ENCODE measurements around the gene OCIAD1. TPM values are rescaled to one million over a fixed set of nuclear protein-coding genes. Genes with fewer than 3 reads are reported as not detected.

Gene OCIAD1
- total RNA-seq, 1 experiment from 2014 or later: 163 TPM

DNA sequence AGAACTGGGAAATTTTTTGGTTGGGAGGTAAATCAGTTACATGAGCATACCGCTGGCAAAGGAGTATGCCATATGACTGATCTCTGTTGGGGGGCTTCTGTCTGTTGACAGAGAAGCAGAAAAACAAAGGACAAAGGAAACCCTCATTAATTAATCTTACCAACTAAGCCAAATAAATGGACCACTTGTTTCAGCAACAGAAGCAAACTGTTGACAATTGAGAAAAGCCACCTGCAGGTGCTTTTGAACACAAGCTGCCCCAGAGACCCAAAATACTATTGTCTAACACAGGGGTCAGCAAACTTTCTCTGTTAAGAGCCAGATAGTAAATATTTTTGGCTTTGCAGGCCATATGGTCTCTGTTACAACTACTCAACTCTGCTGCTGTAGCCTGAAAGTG is 43.8 kb upstream of the OCIAD1 start (continued):
- no peak for TF ChIP-seq EZH2 (IDR thresholded peaks at IDR 0.05)
- no peak for TF ChIP-seq TCF7L2 (IDR thresholded peaks at IDR 0.05; ENCODE audit: borderline replicate concordance, extremely low read depth, insufficient read depth, insufficient read length)
- no peak for TF ChIP-seq RAD21 (IDR thresholded peaks at IDR 0.05; ENCODE audit: low read depth)

DNA sequence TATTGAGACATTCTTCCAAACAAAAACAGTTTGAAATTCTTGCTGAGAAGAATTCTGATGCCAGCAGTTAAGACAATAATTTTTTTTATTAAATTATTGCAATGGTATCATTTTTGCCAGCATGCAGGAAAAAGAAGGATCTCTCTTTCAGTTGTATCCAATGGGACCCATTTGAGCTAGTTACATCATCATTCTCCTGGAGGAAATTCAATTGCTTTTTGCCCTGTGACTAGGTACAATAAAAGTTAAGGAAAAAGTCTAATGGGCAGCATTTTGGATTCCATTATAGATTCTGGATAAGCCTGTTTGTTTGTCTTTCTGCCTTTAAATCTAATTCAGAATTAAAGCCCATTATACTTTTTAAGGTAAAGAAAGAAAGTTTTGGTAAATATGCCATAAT is 40.3 kb upstream of the OCIAD1 start:
- ChIA-PET RAD21 (ENCODE audit: low non-redundant PET in 1 of 2, low total read pairs in 2 of 2, uncharacterized antibody in 2 of 2, unreplicated experiment in 2 of 2) (no interaction called here), CTCF (interaction anchor here (0.9 kb wide), 1 partner anchor 12 kb away, joined by 3 read pairs; no protein-coding TSS in a partner anchor), POLR2A (no interaction called here)
- DNase-seq (ENCODE audit: low read depth, low spot score) (no peak), ATAC-seq (no peak)
- H4K20me1 ChIP-seq (ENCODE audit: insufficient read depth): no peaks in the 10 kb centered on the region
- TF ChIP-seq CBX3 (IDR thresholded peaks at IDR 0.05; ENCODE audit: low read depth): no peak
- no peak for TF ChIP-seq EZH2phosphoT487 (IDR thresholded peaks at IDR 0.05; ENCODE audit: borderline replicate concordance)
- TF ChIP-seq POLR2A (IDR thresholded peaks at IDR 0.05; ENCODE audit: borderline replicate concordance, extremely low read depth, insufficient read depth, insufficient read length): no peak
- TF ChIP-seq, protein P1, sequence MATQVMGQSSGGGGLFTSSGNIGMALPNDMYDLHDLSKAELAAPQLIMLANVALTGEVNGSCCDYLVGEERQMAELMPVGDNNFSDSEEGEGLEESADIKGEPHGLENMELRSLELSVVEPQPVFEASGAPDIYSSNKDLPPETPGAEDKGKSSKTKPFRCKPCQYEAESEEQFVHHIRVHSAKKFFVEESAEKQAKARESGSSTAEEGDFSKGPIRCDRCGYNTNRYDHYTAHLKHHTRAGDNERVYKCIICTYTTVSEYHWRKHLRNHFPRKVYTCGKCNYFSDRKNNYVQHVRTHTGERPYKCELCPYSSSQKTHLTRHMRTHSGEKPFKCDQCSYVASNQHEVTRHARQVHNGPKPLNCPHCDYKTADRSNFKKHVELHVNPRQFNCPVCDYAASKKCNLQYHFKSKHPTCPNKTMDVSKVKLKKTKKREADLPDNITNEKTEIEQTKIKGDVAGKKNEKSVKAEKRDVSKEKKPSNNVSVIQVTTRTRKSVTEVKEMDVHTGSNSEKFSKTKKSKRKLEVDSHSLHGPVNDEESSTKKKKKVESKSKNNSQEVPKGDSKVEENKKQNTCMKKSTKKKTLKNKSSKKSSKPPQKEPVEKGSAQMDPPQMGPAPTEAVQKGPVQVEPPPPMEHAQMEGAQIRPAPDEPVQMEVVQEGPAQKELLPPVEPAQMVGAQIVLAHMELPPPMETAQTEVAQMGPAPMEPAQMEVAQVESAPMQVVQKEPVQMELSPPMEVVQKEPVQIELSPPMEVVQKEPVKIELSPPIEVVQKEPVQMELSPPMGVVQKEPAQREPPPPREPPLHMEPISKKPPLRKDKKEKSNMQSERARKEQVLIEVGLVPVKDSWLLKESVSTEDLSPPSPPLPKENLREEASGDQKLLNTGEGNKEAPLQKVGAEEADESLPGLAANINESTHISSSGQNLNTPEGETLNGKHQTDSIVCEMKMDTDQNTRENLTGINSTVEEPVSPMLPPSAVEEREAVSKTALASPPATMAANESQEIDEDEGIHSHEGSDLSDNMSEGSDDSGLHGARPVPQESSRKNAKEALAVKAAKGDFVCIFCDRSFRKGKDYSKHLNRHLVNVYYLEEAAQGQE (IDR thresholded peaks at IDR 0.05; ENCODE audit: low read depth): no peak
- TF ChIP-seq CEBPB (IDR thresholded peaks at IDR 0.05; ENCODE audit: low read depth): no peak
- no peak for TF ChIP-seq JUND (IDR thresholded peaks at IDR 0.05)
- TF ChIP-seq RAD21 (IDR thresholded peaks at IDR 0.05; ENCODE audit: low read depth): no peak
- no peak for TF ChIP-seq FOSL1 (IDR thresholded peaks at IDR 0.05; ENCODE audit: low read depth)
- no peak for TF ChIP-seq ELF1 (IDR thresholded peaks at IDR 0.05; ENCODE audit: borderline replicate concordance, low read depth)
- no peaks in the 10 kb centered on the region for H3K9me2 ChIP-seq (ENCODE audit: insufficient read depth)
- H3K9me3 ChIP-seq (ENCODE audit: control insufficient read depth in 1 of 2, insufficient read depth in 1 of 2, low read depth in 1 of 2, low read length in 2 of 2): no peaks in the 10 kb centered on the region
- no peak overlapping the region for H3K4me3 ChIP-seq (replicated peaks in 1 of 2; ENCODE audit: low read depth in 1 of 2, low read length in 2 of 2)
- H3K4me1 ChIP-seq (ENCODE audit: control insufficient read depth in 1 of 2, insufficient read depth in 2 of 2, low read length in 2 of 2): no peaks in the 10 kb centered on the region
- no TSS peak for BruUV-seq (replicated peaks)
- no peak overlapping the region for H3K9ac ChIP-seq (ENCODE audit: low read length)
- no peaks in the 10 kb centered on the region for H3K79me2 ChIP-seq (ENCODE audit: insufficient read depth, low read length)
- H3K27ac ChIP-seq (ENCODE audit: low read depth, low read length): no peak overlapping the region
- no peaks in the 10 kb centered on the region for H3K36me3 ChIP-seq (ENCODE audit: control insufficient read depth in 1 of 2, insufficient read depth in 2 of 2, low read length in 2 of 2)
- intact Hi-C loops (cut with micrococcal nuclease): no loop called here
- H3K4me2 ChIP-seq (ENCODE audit: low read length): no peak overlapping the region
- no peaks in the 10 kb centered on the region for H3K27me3 ChIP-seq (ENCODE audit: insufficient read depth, low read length)
- peak overlapping the region; percentile 2 for H2AFZ ChIP-seq (ENCODE audit: low read depth, low read length, poor library complexity, severe bottlenecking)

Measured in HCT116 (cell line).